GM21447 (cell line): ENCODE data around the gene NTRK1.
"Not testable (repeated sequence)": the region's sequence is repeated elsewhere in the genome, so short reads cannot be mapped to it uniquely, and the experiment has no call there.

Experiments
- ATAC-seq: cut with Tn5 transposase; IDR thresholded peaks from one replicate; pipeline ENCODE4 v1.9.1; 2021; ENCODE audit not compliant: unreplicated experiment

The NTRK1 gene

GRCh38 chr1:156911577-156912298 is 51.1 kb downstream of the NTRK1 start:
- ATAC-seq: no peak

GRCh38 chr1:156912310-156912709 is 51.6 kb downstream of the NTRK1 start:
- ATAC-seq: no peak

DNA sequence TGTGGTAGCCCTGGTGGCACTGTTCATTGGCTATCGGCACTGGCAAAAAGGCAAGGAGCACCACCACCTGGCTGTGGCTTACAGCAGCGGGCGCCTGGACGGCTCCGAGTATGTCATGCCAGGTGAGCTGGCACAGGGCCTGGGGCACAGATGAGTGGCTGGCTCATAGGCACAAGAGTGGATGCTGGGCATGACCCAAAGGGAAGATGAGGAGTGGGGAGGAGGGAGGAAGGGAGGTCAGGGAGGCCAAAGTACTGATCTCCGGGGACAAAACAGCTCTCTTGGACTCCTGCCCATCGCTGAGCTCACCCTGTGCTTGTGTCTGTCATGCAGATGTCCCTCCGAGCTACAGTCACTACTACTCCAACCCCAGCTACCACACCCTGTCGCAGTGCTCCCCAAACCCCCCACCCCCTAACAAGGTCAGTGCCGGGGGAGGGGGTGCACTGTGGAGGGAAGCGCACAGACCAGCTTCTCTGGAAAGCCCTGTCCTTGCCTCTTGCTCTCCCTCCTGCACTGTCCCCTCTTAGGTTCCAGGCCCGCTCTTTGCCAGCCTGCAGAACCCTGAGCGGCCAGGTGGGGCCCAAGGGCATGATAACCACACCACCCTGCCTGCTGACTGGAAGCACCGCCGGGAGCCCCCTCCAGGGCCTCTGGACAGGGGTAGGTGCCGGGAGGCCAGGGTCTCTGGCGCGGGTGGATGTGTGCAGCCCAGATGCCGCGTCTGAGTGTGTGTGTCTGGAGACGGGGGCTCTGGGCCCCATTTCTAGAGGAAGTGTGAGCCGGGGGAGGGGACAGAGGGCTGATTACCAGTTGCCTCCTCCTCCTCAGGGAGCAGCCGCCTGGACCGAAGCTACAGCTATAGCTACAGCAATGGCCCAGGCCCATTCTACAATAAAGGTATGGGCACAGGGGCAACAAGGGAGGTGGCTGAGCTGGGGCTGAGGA is 52.5 kb downstream of the NTRK1 start:
- no peak for ATAC-seq

DNA sequence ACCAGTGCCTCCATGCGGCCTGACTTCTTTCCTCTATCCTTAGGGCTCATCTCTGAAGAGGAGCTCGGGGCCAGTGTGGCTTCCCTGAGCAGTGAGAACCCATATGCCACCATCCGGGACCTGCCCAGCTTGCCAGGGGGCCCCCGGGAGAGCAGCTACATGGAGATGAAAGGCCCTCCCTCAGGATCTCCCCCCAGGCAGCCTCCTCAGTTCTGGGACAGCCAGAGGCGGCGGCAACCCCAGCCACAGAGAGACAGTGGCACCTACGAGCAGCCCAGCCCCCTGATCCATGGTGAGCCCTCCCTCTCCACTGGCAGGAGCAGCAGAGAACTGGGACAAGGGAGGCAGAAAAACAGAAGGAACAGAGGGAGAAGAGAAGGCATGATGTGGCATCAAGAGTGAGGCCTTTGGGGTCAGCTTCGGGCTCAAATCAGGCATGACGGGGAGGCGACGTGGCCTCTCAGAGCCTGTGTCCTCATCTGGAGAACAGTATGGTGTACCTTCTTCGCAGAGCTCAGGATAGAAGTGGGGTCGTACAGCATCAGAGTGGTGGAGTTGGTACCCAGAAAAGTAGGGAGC is 53.2 kb downstream of the NTRK1 start:
- ATAC-seq: no peak

GRCh38 chr1:156914440-156914856 is 53.8 kb downstream of the NTRK1 start:
- no peak for ATAC-seq

DNA sequence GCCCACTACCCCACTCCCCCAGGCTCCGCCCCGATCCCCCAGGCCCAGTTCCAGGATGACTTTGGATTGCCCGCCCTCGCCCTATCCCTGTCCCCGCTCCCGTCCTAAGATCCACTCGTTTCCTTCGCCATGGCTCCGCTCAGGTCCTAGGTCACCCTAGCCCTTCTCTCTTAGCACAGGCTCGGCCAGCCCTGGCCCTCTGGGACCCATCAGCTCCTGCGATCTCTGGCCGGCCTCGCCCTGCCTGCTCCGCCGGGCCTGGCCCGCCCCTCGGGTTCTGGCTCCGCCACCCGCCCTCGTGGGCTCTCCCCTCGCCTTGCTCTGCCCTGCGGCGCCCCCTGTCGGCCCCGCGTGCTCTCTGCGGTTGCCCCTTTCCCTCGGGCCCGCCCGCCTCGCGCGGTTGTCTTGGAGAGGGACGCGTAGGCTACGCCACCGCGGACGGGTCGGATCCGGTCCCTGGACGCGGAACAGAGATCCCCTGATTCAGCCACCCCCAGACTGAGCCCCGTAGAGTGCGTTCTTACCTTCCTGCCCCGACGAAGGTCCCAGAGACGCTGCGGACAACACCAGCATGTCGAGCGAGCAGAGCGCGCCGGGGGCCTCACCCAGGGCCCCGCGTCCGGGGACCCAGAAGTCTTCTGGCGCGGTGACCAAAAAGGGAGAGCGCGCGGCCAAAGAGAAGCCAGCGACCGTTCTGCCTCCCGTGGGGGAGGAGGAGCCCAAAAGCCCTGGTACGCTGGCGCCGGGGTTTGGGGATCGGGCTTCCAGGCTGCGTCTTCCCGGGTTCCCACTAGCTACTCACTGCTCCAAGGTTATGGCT is 59.8 kb downstream of the NTRK1 start, which contains the start of gene LRRC71:
Gene LRRC71, plus strand, starts transcription at position 400 of the 820 bp plus-strand sequence. Its CDS starts 172 bp downstream, at position 572.
- ATAC-seq: no peak

DNA sequence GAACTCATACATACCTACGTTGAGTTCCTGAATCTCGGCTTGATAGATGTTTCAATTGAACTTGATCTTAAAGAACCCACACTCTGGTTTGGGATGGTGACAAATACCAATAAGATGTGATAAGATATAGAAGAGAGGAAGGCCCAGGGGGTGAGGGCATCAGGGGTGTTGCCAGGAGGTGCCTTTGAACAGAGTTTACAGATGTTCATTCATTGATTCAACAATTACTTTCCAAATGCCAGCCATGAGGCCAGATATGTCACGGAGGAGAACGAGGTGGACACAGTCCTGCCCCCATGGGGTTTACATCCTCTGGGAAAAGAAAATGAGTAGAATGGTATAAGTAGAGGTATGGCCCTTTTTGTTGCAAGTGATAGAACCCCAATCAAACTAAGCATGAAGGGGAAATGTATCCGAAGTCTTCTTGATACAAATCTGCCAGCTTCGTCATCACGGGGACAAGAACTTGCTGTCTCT is 60.4 kb downstream of the NTRK1 start:
- no peak for ATAC-seq

DNA sequence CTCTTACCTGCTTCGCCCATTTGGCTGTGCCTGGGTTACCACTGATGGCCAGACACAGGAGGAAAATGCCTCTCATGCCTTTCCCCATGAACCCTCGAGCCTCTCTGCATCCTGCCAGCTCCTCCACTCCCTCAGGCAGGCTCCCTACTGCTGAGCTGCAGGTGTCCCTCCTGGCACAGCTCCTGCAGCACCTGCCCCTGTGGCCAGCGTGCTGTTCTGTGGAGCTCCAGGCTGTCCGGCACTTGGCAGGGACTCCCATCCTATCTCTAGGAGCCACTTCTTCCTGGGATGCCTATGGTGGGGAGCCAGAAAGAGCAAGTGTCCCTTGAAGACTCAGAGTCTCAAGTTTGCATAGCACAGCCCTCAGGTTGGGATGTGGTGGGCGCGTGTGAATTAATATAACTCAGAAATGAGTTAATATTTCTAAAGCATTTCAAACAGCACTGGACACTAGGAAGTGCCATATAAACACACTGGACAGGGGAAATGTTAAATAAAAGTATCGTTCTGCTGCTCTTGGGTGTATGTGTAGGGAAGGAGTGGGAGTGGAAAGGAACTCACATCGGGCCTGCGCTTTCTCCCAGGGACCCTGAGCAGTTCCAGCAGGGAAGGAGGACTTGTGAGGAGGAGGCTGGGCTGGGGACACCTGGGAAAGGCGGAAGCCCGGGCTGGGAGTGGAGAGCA is 62.5 kb downstream of the NTRK1 start:
- ATAC-seq: no peak

DNA sequence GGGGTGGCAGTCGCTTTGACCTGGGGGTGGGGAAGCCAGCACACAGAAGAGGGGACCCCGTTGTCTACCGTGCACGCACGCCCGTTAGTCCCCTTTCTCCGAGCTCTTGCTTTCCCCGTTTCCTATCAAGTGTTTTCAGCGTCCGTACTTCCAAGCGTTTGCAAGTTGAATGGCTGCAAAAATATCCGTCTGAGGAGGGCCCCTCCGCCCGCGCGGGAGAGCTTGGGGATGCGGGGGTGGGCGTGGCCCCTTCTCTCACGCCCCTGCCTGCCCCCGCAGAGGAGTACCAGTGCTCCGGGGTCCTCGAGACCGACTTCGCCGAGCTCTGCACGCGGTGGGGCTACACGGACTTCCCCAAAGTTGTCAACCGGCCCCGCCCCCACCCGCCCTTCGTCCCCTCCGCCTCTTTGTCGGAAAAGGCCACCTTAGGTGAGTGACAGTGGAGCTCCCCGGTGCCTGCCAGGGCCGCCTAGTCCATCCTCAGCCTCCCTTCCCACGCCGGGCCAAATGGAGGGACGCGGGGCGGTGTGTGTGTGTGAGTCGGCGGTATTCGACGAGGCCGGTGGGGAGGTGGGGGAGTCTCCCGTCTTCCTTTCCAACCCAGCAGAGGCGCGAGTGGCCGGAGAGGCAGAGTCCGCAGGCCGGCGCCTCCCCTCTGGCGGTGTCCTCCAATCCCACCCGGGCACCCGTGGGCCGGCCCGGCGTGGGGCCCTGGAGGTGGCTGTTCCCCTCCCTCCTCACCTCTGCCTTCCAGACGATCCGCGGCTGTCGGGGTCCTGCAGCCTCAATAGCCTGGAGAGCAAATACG is 63.2 kb downstream of the NTRK1 start:
- no peak for ATAC-seq

DNA sequence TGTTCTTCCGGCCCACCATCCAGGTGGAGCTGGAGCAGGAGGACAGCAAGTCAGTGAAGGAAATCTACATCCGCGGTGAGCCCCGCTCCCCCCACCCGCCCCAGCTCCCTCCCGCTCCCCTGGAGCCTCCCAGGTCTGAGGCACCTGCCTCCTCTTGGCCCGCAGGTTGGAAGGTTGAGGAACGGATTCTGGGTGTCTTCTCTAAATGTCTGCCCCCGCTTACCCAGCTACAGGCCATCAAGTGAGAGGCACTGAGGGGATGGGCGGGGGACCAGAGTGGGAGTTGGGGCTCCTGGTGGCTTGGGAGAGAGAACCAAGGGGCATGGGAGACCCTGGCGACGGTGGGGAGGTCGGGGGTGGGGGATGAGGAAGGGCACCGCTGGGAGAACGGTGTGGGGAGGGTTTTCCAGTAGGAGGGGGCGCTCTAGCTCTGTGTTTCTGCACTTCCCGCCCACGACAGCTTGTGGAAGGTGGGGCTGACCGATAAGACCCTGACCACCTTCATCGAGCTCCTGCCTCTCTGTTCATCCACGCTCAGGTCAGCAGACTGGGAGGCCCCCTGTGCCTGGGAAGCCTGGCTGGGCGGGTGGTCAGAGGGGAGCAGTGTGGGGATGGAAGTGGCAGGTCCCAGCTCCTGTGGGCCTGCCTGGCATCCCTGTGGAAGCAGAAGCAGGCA is 64.0 kb downstream of the NTRK1 start:
- no peak for ATAC-seq

DNA sequence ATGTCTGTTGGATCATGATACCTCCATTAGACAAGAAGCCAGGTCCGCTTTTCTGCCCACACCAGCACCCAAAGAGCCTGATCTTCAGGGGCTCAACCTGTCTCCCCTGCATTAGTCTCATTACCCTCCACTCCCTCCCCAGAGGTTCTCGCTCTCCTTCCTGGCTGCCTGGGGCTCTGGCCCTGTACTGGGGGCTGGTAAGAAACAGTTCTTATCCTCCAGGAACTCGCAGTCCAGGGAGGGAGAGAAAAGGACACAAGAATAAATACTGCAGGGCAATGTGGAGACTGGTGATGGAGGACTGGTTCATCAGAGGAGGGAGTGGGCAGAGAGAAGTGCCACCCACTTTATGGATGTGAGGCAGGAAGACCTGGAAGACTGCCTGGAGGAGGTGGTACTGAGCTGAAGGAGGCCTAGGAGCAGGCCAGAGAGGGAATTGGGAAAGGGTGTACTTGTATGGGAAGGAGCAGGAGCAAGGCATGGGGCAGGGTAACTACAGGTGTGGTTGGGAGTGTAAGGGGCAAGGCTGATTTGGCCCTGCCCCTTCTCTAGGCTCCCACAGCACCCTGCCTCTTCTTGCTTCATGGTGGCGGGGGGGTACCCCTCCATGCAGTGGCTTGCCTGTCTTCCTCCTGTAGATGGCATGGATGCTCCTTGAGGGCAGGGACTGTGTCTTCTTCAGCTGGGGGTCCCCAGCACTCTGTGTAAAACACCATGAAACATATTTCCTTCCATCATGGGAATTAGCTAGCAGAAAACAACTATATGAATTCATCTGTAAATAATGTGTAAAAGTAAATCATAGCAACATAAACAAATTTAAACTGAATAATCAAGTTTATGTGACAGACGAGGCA is 64.7 kb downstream of the NTRK1 start:
- ATAC-seq: no peak

- no peak for ATAC-seq
These were observed 65.5 kb downstream of the NTRK1 start for GRCh38 chr1:156926175-156926574.

GRCh38 chr1:156926695-156927094 is 66.0 kb downstream of the NTRK1 start:
- not testable (repeated sequence) for ATAC-seq

DNA sequence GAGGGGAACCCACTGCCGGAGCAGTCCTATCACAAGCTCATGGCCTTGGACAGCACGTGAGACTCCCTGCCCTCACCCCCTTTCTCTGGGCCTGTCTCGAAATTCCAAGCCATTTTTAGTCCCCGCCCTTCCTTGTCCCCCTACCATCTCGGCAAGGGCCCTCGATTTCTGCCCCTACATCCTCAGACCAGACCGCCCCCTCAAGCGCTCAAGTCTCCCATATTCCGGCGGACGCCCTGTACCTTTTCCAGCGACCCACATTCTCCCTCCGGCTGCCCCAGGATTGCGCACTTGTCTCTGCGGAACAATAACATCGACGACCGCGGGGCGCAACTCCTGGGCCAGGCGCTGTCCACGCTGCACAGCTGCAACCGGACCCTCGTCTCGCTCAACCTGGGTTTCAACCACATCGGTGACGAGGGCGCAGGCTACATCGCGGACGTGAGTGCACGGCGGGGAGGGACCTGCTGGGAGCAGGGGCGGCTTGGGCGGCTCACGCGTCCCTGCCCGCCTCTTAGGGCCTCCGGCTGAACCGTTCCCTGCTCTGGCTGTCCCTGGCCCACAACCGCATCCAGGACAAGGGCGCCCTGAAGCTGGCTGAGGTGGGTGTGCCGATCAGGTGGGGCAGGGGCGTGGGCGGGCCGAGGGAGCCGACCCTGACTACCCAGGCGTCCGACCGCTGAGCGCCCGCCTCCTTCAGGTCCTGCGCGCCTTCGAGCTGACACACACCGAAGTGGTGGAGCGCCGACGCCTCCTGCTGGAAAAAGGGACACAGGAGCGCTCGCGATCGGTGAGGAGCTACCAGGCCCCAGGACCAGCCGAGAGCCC is 66.8 kb downstream of the NTRK1 start:
- ATAC-seq: no peak

GRCh38 chr1:156928043-156928602 is 67.5 kb downstream of the NTRK1 start:
- no peak for ATAC-seq

GRCh38 chr1:156929596-156930238 is 69.1 kb downstream of the NTRK1 start:
- ATAC-seq: no peak
